Smooth muscle cell (in vitro differentiated cells): Measurements from ENCODE around the gene CPPED1. TPM values are rescaled to one million over a fixed set of nuclear protein-coding genes. Genes with fewer than 3 reads are reported as not detected.

Source experiments
- DNase-seq: peaks from one replicate; lab custom pipeline; 2025; ENCODE audit not compliant: unreplicated experiment; lab: John Stamatoyannopoulos, UW
- H2AFZ ChIP-seq: fragments of 200-600 bp; sonication (generic); 2 replicates; pipeline ENCODE4 v1.6.0; 2016; ENCODE audit warnings: antibody characterized with exemption, low read depth, mild to moderate bottlenecking
- H3F3A ChIP-seq: fragments of 200-600 bp; sonication (generic); 2 replicates; pipeline ENCODE4 v1.6.0; 2017; ENCODE audit warnings: antibody characterized with exemption, low read depth
- H3K27ac ChIP-seq: fragments of 200-600 bp; sonication (generic); 2 replicates; pipeline ENCODE4 v1.5.1; 2016; ENCODE audit warnings: low read depth, mild to moderate bottlenecking
- H3K27me3 ChIP-seq: fragments of 200-600 bp; sonication (generic); 2 replicates; pipeline ENCODE4 v1.6.1; 2016; ENCODE audit warnings: low read depth, mild to moderate bottlenecking
- H3K36me3 ChIP-seq: fragments of 200-600 bp; sonication (generic); 2 replicates; pipeline ENCODE4 v1.5.1; 2016; ENCODE audit warnings: low read depth
- H3K4me1 ChIP-seq: fragments of 200-600 bp; sonication (generic); 2 replicates; pipeline ENCODE4 v1.5.1; 2016; ENCODE audit warnings: low read depth
- H3K4me2 ChIP-seq: fragments of 200-600 bp; sonication (generic); 2 replicates; pipeline ENCODE4 v1.6.0; 2016; ENCODE audit warnings: mild to moderate bottlenecking
- H3K4me3 ChIP-seq: fragments of 200-600 bp; sonication (generic); 2 replicates; pipeline ENCODE4 v1.5.1; 2016; ENCODE audit warnings: mild to moderate bottlenecking
- H3K79me2 ChIP-seq: fragments of 200-600 bp; sonication (generic); 2 replicates; pipeline ENCODE4 v1.6.0; 2016; ENCODE audit warnings: low read depth, mild to moderate bottlenecking
- H3K9ac ChIP-seq: fragments of 200-600 bp; sonication (generic); 2 replicates; pipeline ENCODE4 v1.6.0; 2016; ENCODE audit warnings: low read depth
- H3K9me3 ChIP-seq: fragments of 200-600 bp; sonication (generic); replicated peaks from 2 replicates; pipeline ENCODE4 v1.5.1; 2016; ENCODE audit warnings: low read depth
- H4K20me1 ChIP-seq: fragments of 200-600 bp; sonication (generic); 2 replicates; pipeline ENCODE4 v1.6.0; 2016; ENCODE audit warnings: low read depth
- CTCF ChIP-seq: fragments of 200-600 bp; sonication (generic); IDR thresholded peaks from 2 replicates; pipeline ENCODE4 v1.5.1; 2017; ENCODE audit warnings: borderline replicate concordance, mild to moderate bottlenecking, antibody characterized with exemption; ENCODE audit not compliant: insufficient read depth, poor library complexity, severe bottlenecking
- WGBS: methylation state at CpG from one replicate; pipeline ENCODE4 v1.1.7; 2016; ENCODE audit warnings: low lambda C conversion rate; 5-methylcytosine and 5-hydroxymethylcytosine counted together
- polyA plus RNA-seq: library from polyadenylated mRNA; unstranded; fragments of >200 nt; fragmentation: Nextera tagmentation; extraction: Ambion mirVana; gene quantifications from 2 replicates; pipeline ENCODE4 v1.2.1, GENCODE V29; 2016
- total RNA-seq: library from RNA; depleted of rRNA; stranded (reverse); fragments of >200 nt; gene quantifications from 2 replicates; pipeline ENCODE4 v1.2.3, GENCODE V29; 2014

Gene CPPED1
- total and polyA plus RNA-seq, 2 experiments from 2014 or later = 17.2 to 20.9 TPM

- Histone ChIP-seq H3K4me2 (peak overlapping the region; percentile 38), H3K9ac (peak overlapping the region; percentile 38), H2AFZ (no peak overlapping the region), H3K4me1 (peaks cover 8% of the 10 kb centered on the region), H3K36me3 (no peaks in the 10 kb centered on the region), H3K27me3 (no peaks in the 10 kb centered on the region), H3K9me3 (peaks cover 5% of the 10 kb centered on the region), H3K27ac (peak overlapping the region; percentile 87), H3F3A (peaks cover 7% of the 10 kb centered on the region), H3K79me2 (peaks cover 3% of the 10 kb centered on the region), H4K20me1 (no peaks in the 10 kb centered on the region), H3K4me3 (no peak overlapping the region)
- TF ChIP-seq CTCF = no peak
- 15% methylated on average over 4 of the region's 4 CpGs for WGBS
- no peak for DNase-seq
Observed at GRCh38 chr16:12729448-12729847, 74.2 kb downstream of the CPPED1 start.

- no peak for TF ChIP-seq CTCF
- Histone ChIP-seq H3K9me3 (peaks cover 5% of the 10 kb centered on the region), H3F3A (peaks cover 7% of the 10 kb centered on the region), H3K79me2 (peaks cover 2% of the 10 kb centered on the region), H3K36me3 (no peaks in the 10 kb centered on the region), H4K20me1 (no peaks in the 10 kb centered on the region), H2AFZ (no peak overlapping the region), H3K4me3 (no peak overlapping the region), H3K27ac (peak overlapping the region; percentile 87), H3K27me3 (no peaks in the 10 kb centered on the region), H3K4me2 (peak overlapping the region; percentile 38), H3K9ac (peak overlapping the region; percentile 5), H3K4me1 (peaks cover 8% of the 10 kb centered on the region)
- no peak for DNase-seq
- 85% methylated on average over 5 of the region's 5 CpGs for WGBS
Observed at GRCh38 chr16:12728469-12728868, 75.2 kb downstream of the CPPED1 start.

GRCh38 chr16:12724226-12724625 is 79.5 kb downstream of the CPPED1 start:
- Histone ChIP-seq H3K4me3 (no peak overlapping the region), H3K4me2 (no peak overlapping the region), H3K4me1 (peaks cover 12% of the 10 kb centered on the region), H3K27ac (no peak overlapping the region), H3K9me3 (no peaks in the 10 kb centered on the region), H3K27me3 (no peaks in the 10 kb centered on the region), H2AFZ (no peak overlapping the region), H3K79me2 (no peaks in the 10 kb centered on the region), H3F3A (peaks cover 5% of the 10 kb centered on the region), H3K36me3 (no peaks in the 10 kb centered on the region), H3K9ac (no peak overlapping the region), H4K20me1 (no peaks in the 10 kb centered on the region)
- 92% methylated on average over 8 of the region's 8 CpGs for WGBS
- TF ChIP-seq CTCF = no peak
- DNase-seq = no peak

GRCh38 chr16:12723681-12724080 is 80.0 kb downstream of the CPPED1 start:
- H3K79me2 ChIP-seq = no peaks in the 10 kb centered on the region
- H3K9ac ChIP-seq = no peak overlapping the region
- H3K36me3 ChIP-seq = no peaks in the 10 kb centered on the region
- DNase-seq = no peak
- H2AFZ ChIP-seq = no peak overlapping the region
- no peak overlapping the region for H3K4me2 ChIP-seq
- peaks cover 7% of the 10 kb centered on the region for H3K4me1 ChIP-seq
- H3K27ac ChIP-seq = no peak overlapping the region
- no peaks in the 10 kb centered on the region for H3K9me3 ChIP-seq
- TF ChIP-seq CTCF = no peak
- no peaks in the 10 kb centered on the region for H3K27me3 ChIP-seq
- no peak overlapping the region for H3K4me3 ChIP-seq
- H3F3A ChIP-seq = peaks cover 5% of the 10 kb centered on the region
- H4K20me1 ChIP-seq = no peaks in the 10 kb centered on the region
- 84% methylated on average over 5 of the region's 5 CpGs for WGBS
